OCI-LY7 (cell line): ENCODE measurements around the gene WNT7B.

ENCODE experiments used
- CTCF ChIP-seq: fragments of 200-600 bp; sonication (generic); conservative IDR thresholded peaks from 2 replicates; pipeline ENCODE4 v1.5.1; 2014; ENCODE audit warnings: mild to moderate bottlenecking, antibody characterized with exemption, low read length, moderate library complexity, mixed read lengths
- EZH2phosphoT487 ChIP-seq: fragments of 200-600 bp; sonication (generic); IDR thresholded peaks from 2 replicates; pipeline ENCODE4 v1.6.1; 2018; ENCODE audit warnings: low read depth, borderline replicate concordance, mild to moderate bottlenecking, mixed run types, antibody characterized with exemption, low read length, moderate library complexity, mixed read lengths

- no peak for TF ChIP-seq CTCF
- no peak for TF ChIP-seq EZH2phosphoT487
These were observed 32.1 kb upstream of the WNT7B start for GRCh38 chr22:46008836-46009596.
